B cell (primary cell): ENCODE measurements around the gene LAX1. TPM values are rescaled to one million over a fixed set of nuclear protein-coding genes. Genes with fewer than 3 reads are reported as not detected.
A peak's percentile ranks its signal among the peaks of the same experiment; 100 is the strongest.

ENCODE experiments used
- ATAC-seq: fragments of 200-7000 bp; cut with Tn5 transposase; one replicate; pipeline ENCODE4 v1.10.0; 2021; ENCODE audit warnings: low read depth, mild to moderate bottlenecking, moderate number of reproducible peaks, moderate library complexity
- CTCF ChIA-PET: fragments of 350-600 bp; sonication (Branson Sonifier 250); formaldehyde crosslinking; loops from one replicate; lab custom pipeline; 2021; ENCODE audit warnings: antibody characterized with exemption, inconsistent platforms; lab: Charles Lee
- POLR2A ChIA-PET: fragments of 350-600 bp; sonication (Branson Sonifier 250); formaldehyde crosslinking; loops from one replicate; lab custom pipeline; 2021; ENCODE audit warnings: antibody characterized with exemption; lab: Charles Lee
- DNase-seq: peaks from one replicate; pipeline ENCODE4 v3.0.0; 2013
- H2AFZ ChIP-seq: 2 replicates; pipeline ENCODE4 v1.6.1; 2012; ENCODE audit warnings: mild to moderate bottlenecking, low read depth, low read length; ENCODE audit not compliant: insufficient read depth, poor library complexity, severe bottlenecking
- H3K27ac ChIP-seq, 2 donors: 1 replicate in 1 of 2; 2 replicates in 1 of 2; pipeline ENCODE4 v1.5.1; 2012 to 2013; ENCODE audit warnings: low read length in 2 of 2, mild to moderate bottlenecking in 2 of 2, moderate library complexity in 1 of 2
- H3K27me3 ChIP-seq, 4 experiments: fragments of 200-600 bp in 1 of 4; sonication (generic) in 1 of 4; replicated peaks in 1 of 4; 1 replicate in 2 of 4; 2 replicates in 2 of 4; pipeline versions ENCODE4 v1.6.1 to v1.7.0; 2013 to 2016; ENCODE audit warnings: low read length in 3 of 4, mild to moderate bottlenecking in 2 of 4, mixed read lengths in 1 of 4, moderate library complexity in 1 of 4; ENCODE audit not compliant: insufficient read depth in 4 of 4, control insufficient read depth in 3 of 4; ENCODE audit errors: control extremely low read depth in 1 of 4
- H3K36me3 ChIP-seq, 2 experiments: replicated peaks in 1 of 2; 1 replicate in 1 of 2; 2 replicates in 1 of 2; pipeline versions ENCODE4 v1.6.1 to v1.7.1; 2013; ENCODE audit warnings: low read length in 1 of 2; ENCODE audit not compliant: insufficient read depth in 2 of 2, control insufficient read depth in 1 of 2; ENCODE audit errors: control extremely low read depth in 1 of 2, extremely low read depth in 1 of 2
- H3K4me1 ChIP-seq, 2 donors: fragments of 200-600 bp in 1 of 2; sonication (generic) in 1 of 2; 1 replicate in 1 of 2; 2 replicates in 1 of 2; pipeline versions ENCODE4 v1.5.1 to v1.6.1; 2013 to 2017; ENCODE audit warnings: low read length in 2 of 2; ENCODE audit not compliant: control insufficient read depth in 2 of 2, insufficient read depth in 2 of 2
- H3K4me2 ChIP-seq: replicated peaks from 2 replicates; pipeline ENCODE3; 2012; ENCODE audit warnings: mild to moderate bottlenecking, low read depth, low read length; ENCODE audit not compliant: poor library complexity, severe bottlenecking
- H3K4me3 ChIP-seq, 5 experiments: fragments of 200-600 bp in 1 of 5; sonication (generic) in 1 of 5; 1 replicate in 3 of 5; 2 replicates in 2 of 5; pipeline versions ENCODE4 v1.5.1 to v1.7.0; 2011 to 2016; ENCODE audit warnings: low read length in 4 of 5, mild to moderate bottlenecking in 4 of 5, low read depth in 2 of 5, control low read depth in 1 of 5, moderate library complexity in 1 of 5; ENCODE audit not compliant: insufficient read depth in 1 of 5; ENCODE audit errors: control extremely low read depth in 1 of 5, extremely low read depth in 1 of 5
- H3K79me2 ChIP-seq: fragments of 200-600 bp; sonication (generic); one replicate; pipeline ENCODE4 v1.6.0; 2016; ENCODE audit warnings: low read length; ENCODE audit not compliant: control insufficient read depth, insufficient read depth
- H3K9ac ChIP-seq: fragments of 200-600 bp; sonication (generic); 2 replicates; pipeline ENCODE4 v1.6.1; 2017; ENCODE audit warnings: mild to moderate bottlenecking, low read length, moderate library complexity
- H3K9me3 ChIP-seq, 3 donors: one replicate each; pipeline versions ENCODE4 v1.6.1 to v1.7.1; 2013; ENCODE audit warnings: low read length in 2 of 3; ENCODE audit not compliant: control insufficient read depth in 2 of 3, insufficient read depth in 1 of 3; ENCODE audit errors: control extremely low read depth in 1 of 3
- H4K20me1 ChIP-seq: 2 replicates; pipeline ENCODE4 v1.6.0; 2012; ENCODE audit warnings: mild to moderate bottlenecking, low read length; ENCODE audit not compliant: insufficient read depth, control insufficient read depth, poor library complexity, severe bottlenecking
- H3K27ac Mint-ChIP-seq: one replicate; pipeline ENCODE4 v1.8.0; 2021; ENCODE audit warnings: mixed read lengths
- H3K27me3 Mint-ChIP-seq: one replicate; pipeline ENCODE4 v1.8.0; 2021; ENCODE audit warnings: mixed read lengths
- H3K4me1 Mint-ChIP-seq: one replicate; pipeline ENCODE4 v1.8.0; 2021; ENCODE audit warnings: mixed read lengths
- H3K4me3 Mint-ChIP-seq: one replicate; pipeline ENCODE4 v1.8.0; 2021; ENCODE audit warnings: mixed read lengths
- H3K9me3 Mint-ChIP-seq: one replicate; pipeline ENCODE4 v1.8.0; 2022; ENCODE audit warnings: mixed read lengths; ENCODE audit not compliant: insufficient read depth
- CTCF ChIP-seq: fragments of 200-600 bp; IDR thresholded peaks from one replicate; pipeline ENCODE4 v1.8.0; 2022; ENCODE audit warnings: antibody characterized with exemption, mild to moderate bottlenecking
- EZH2 ChIP-seq: IDR thresholded peaks from 2 replicates; pipeline ENCODE4 v1.6.1; 2012; ENCODE audit warnings: borderline replicate concordance, low read depth, mild to moderate bottlenecking, moderate library complexity, low read length; ENCODE audit not compliant: insufficient read depth, poor library complexity, severe bottlenecking
- WGBS: methylation state at CpG from one replicate; pipeline ENCODE4 v1.1.5; 2013; ENCODE audit warnings: missing lambda C conversion rate; ENCODE audit not compliant: insufficient coverage; 5-methylcytosine and 5-hydroxymethylcytosine counted together
- intact Hi-C: fragments of 100-400 bp; cut with micrococcal nuclease; formaldehyde crosslinking; loops from one replicate; pipeline ENCODE4 v1.10.0; 2022
- polyA plus RNA-seq: library from polyadenylated mRNA; depleted of rRNA; stranded (reverse); fragments of >200 nt; gene quantifications from 2 replicates; pipeline ENCODE4 v1.2.3, GENCODE V29; 2012
- total RNA-seq, 2 donors: library from RNA; stranded (reverse); fragments of 120-200 nt in 1 of 2; gene quantifications; 1 replicate in 1 of 2; 2 replicates in 1 of 2; pipeline versions ENCODE4 v1.2.3 to v1.2.4, GENCODE V29; 2013 to 2022

The LAX1 gene
- total and polyA plus RNA-seq, 2 donors (not counting 1 experiment from before 2014, with no cell fraction given), result 11.3 to 20.5 TPM

- 100% methylated on average over 1 of the region's 1 CpG for WGBS
- intact Hi-C loops, result no loop called here
- H3K4me3 Mint-ChIP-seq, result no peak overlapping the region
- no peak overlapping the region for H3K27ac ChIP-seq
- H2AFZ ChIP-seq, result no peak overlapping the region
- no peak overlapping the region for H3K4me2 ChIP-seq
- peaks cover 5 to 30% of the 10 kb centered on the region in 2 experiments for H3K36me3 ChIP-seq
- peaks cover 5 to 6% of the 10 kb centered on the region in 2 donors for H3K4me1 ChIP-seq
- peaks cover 0 to 2% (median 0%) of the 10 kb centered on the region in 4 experiments for H3K27me3 ChIP-seq
- no peaks in the 10 kb centered on the region for H4K20me1 ChIP-seq
- CTCF ChIA-PET, result interaction anchor here (1.0 to 2.0 kb wide), 4 partner anchors 8 to 269 kb away, joined by 3 to 6 read pairs (median 4); no protein-coding TSS in a partner anchor
- POLR2A ChIA-PET, result no interaction called here
- ATAC-seq, result no peak
- no peak overlapping the region for H3K4me3 ChIP-seq
- no peaks in the 10 kb centered on the region for H3K27me3 Mint-ChIP-seq
- no peak for TF ChIP-seq EZH2
- no peak for TF ChIP-seq CTCF
- no peak for DNase-seq
- no peaks in the 10 kb centered on the region for H3K9me3 ChIP-seq
- no peaks in the 10 kb centered on the region for H3K9me3 Mint-ChIP-seq
- H3K79me2 ChIP-seq, result no peaks in the 10 kb centered on the region
- H3K4me1 Mint-ChIP-seq, result peaks cover 25% of the 10 kb centered on the region
- no peak overlapping the region for H3K9ac ChIP-seq
- no peak overlapping the region for H3K27ac Mint-ChIP-seq
These were observed 7.9 kb downstream of the LAX1 start for GRCh38 chr1:203772836-203773235.

- CTCF ChIA-PET, result interaction anchor here (0.6 to 4.0 kb wide), 14 partner anchors 10 to 739 kb away, joined by 3 to 25 read pairs (median 4); no protein-coding TSS in a partner anchor
- no peak for TF ChIP-seq CTCF
- 70% methylated on average over 1 of the region's 4 CpGs for WGBS
- H3K4me2 ChIP-seq, result no peak overlapping the region
- H3K9ac ChIP-seq, result no peak overlapping the region
- H3K27me3 Mint-ChIP-seq, result no peaks in the 10 kb centered on the region
- peaks cover 0 to 2% (median 0%) of the 10 kb centered on the region in 4 experiments for H3K27me3 ChIP-seq
- no peak overlapping the region for H3K4me3 ChIP-seq
- peak overlapping the region in 1 of 2 donors; percentile 57 for H3K27ac ChIP-seq
- DNase-seq (no peak), ATAC-seq (peak; percentile 36)
- no peaks in the 10 kb centered on the region for H4K20me1 ChIP-seq
- no peaks in the 10 kb centered on the region for H3K79me2 ChIP-seq
- H2AFZ ChIP-seq, result no peak overlapping the region
- H3K4me3 Mint-ChIP-seq, result no peak overlapping the region
- H3K4me1 ChIP-seq, result peaks cover 0 to 6% of the 10 kb centered on the region in 2 donors
- no peak overlapping the region for H3K27ac Mint-ChIP-seq
- POLR2A ChIA-PET, result no interaction called here
- intact Hi-C loops, result loop anchor here (1.0 to 2.0 kb wide), 2 partner anchors 74 to 272 kb away; no protein-coding TSS in a partner anchor
- H3K9me3 Mint-ChIP-seq, result no peaks in the 10 kb centered on the region
- peaks cover 15% of the 10 kb centered on the region for H3K4me1 Mint-ChIP-seq
- H3K9me3 ChIP-seq, result no peaks in the 10 kb centered on the region
- peaks cover 5 to 19% of the 10 kb centered on the region in 2 experiments for H3K36me3 ChIP-seq
These were observed 11.7 kb downstream of the LAX1 start for GRCh38 chr1:203776636-203777035.
